Gastroesophageal sphincter (tissue), 3 donors: Measurements from ENCODE around the gene PHEX.

Experiments
- EP300 ChIP-seq: sonication (generic); formaldehyde crosslinking; IDR thresholded peaks from one replicate; pipeline ENCODE4 v1.6.1; 2017; ENCODE audit warnings: antibody characterized with exemption, mild to moderate bottlenecking
- POLR2A ChIP-seq, 2 donors: fragments of 450-650 bp; IDR thresholded peaks; one replicate each; pipeline ENCODE4 v1.6.1; 2017; ENCODE audit warnings: antibody characterized with exemption in 2 of 2, mild to moderate bottlenecking in 2 of 2, moderate library complexity in 1 of 2
- POLR2AphosphoS5 ChIP-seq: sonication (generic); formaldehyde crosslinking; IDR thresholded peaks from one replicate; pipeline ENCODE4 v1.6.1; 2017; ENCODE audit warnings: antibody characterized with exemption
- TF ChIP-seq, protein P1 (sequence below), 4 experiments: fragments of 200-600 bp in 2 of 4; fragments of 450-650 bp in 2 of 4; sonication (generic) in 1 of 4; IDR thresholded peaks; one replicate each; pipeline ENCODE4 v1.5.1; 2017 to 2019; ENCODE audit warnings: antibody characterized with exemption in 4 of 4, mild to moderate bottlenecking in 2 of 4, moderate library complexity in 2 of 4

DNA sequence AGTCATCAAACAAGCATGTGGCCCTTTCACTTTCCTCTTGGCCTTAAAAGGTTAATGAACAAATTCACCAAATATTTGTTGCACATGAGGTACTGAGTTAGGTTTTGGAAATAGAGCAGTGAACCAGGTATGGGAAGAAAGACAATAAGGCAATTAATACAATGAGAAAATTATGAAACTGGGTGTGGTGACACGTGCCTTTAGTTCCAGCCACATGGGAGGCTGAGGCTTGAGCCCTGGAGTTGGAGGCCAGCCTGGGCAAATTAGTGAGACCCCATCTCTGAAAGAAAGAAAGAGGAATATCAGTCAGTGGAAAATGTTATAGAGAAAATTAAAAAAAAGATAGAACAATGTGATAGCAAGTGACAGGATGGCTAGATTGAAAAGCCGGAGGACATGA lies 8.1 kb downstream of the PHEX start:
- TF ChIP-seq EP300 (no peak), POLR2AphosphoS5 (no peak), POLR2A (IDR thresholded peaks at IDR 0.05) (no peak)
- TF ChIP-seq, protein P1, sequence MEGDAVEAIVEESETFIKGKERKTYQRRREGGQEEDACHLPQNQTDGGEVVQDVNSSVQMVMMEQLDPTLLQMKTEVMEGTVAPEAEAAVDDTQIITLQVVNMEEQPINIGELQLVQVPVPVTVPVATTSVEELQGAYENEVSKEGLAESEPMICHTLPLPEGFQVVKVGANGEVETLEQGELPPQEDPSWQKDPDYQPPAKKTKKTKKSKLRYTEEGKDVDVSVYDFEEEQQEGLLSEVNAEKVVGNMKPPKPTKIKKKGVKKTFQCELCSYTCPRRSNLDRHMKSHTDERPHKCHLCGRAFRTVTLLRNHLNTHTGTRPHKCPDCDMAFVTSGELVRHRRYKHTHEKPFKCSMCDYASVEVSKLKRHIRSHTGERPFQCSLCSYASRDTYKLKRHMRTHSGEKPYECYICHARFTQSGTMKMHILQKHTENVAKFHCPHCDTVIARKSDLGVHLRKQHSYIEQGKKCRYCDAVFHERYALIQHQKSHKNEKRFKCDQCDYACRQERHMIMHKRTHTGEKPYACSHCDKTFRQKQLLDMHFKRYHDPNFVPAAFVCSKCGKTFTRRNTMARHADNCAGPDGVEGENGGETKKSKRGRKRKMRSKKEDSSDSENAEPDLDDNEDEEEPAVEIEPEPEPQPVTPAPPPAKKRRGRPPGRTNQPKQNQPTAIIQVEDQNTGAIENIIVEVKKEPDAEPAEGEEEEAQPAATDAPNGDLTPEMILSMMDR (IDR thresholded peaks at IDR 0.05): no peak
